Jurkat, Clone E6-1 (cell line): Measurements from ENCODE around the gene AGPAT3. TPM values are rescaled to one million over a fixed set of nuclear protein-coding genes. Genes with fewer than 3 reads are reported as not detected.
"Not testable (repeated sequence)": the region's sequence is repeated elsewhere in the genome, so short reads cannot be mapped to it uniquely, and the experiment has no call there.

Experiments used
- DNase-seq: peaks from one replicate; pipeline ENCODE4 v3.0.0-alpha.2; 2011; ENCODE audit warnings: low read depth, low spot score
- H3K4me3 ChIP-seq: 2 replicates; pipeline ENCODE4 v1.5.1; 2011; ENCODE audit warnings: mild to moderate bottlenecking, low read length, control low read depth, moderate library complexity
- polyA plus RNA-seq: library from polyadenylated mRNA; unstranded; fragments of >200 nt; gene quantifications from one replicate; pipeline ENCODE4 v1.2.1, GENCODE V29; 2012; ENCODE audit warnings: missing spikeins; ENCODE audit not compliant: insufficient read length, insufficient read depth

AGPAT3 gene, protein sequence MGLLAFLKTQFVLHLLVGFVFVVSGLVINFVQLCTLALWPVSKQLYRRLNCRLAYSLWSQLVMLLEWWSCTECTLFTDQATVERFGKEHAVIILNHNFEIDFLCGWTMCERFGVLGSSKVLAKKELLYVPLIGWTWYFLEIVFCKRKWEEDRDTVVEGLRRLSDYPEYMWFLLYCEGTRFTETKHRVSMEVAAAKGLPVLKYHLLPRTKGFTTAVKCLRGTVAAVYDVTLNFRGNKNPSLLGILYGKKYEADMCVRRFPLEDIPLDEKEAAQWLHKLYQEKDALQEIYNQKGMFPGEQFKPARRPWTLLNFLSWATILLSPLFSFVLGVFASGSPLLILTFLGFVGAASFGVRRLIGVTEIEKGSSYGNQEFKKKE
- 22.0 TPM for polyA plus RNA-seq

DNA sequence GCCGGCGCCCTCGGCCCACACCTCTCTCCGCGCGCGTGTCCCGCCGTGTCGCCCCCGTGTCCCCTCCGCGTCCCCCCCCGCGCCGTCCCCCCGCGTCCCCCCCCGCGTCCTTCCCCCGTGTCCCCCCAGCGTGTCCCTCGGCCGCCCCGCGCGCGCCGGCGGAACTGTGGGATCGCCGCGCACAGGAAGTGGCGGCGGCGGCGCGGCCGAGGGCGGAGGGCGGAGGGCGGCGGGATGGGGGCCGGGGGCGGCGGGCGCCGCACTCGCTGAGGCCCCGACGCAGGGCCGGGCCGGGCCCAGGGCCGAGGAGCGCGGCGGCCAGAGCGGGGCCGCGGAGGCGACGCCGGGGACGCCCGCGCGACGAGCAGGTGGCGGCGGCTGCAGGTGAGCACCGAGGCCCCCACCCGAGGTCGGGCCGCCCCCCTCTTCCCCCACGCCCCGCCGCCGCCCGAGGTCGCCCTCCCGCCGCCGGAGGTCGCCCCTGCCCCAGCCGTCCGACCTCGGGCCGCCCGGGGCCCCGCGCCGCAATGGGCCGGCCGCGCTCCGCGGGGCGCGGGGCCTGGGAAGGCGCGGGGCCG is at the start of gene AGPAT3:
Gene AGPAT3, plus strand, starts transcription at position 262 of the 578 bp plus-strand sequence. CDS start 94,459 bp downstream, outside the sequence.
- DNase-seq = no peak
- peak within 1 kb of the TSS; percentile 38 for H3K4me3 ChIP-seq

DNA sequence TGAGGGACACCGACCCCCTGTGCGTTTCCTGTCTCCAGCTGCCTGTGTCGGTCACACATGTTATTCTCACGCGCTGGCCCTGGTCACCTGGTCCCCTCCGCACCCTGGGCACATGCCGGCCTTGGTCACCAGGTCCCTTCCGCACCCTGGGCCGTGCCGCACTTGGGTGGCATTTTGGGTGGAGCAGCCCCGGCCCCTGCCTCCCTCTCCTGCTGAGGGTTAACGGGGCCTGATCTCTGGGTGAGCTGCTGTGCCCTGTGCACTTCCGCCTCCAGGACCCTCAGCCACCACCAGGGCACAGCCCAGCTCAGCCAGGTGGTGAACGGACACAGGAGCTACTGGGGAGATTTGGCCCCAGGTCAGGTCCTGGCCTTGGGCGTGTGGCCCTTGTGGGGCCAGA is 49.0 kb upstream of the AGPAT3 start:
- H3K4me3 ChIP-seq = no peak overlapping the region
- no peak for DNase-seq

DNA sequence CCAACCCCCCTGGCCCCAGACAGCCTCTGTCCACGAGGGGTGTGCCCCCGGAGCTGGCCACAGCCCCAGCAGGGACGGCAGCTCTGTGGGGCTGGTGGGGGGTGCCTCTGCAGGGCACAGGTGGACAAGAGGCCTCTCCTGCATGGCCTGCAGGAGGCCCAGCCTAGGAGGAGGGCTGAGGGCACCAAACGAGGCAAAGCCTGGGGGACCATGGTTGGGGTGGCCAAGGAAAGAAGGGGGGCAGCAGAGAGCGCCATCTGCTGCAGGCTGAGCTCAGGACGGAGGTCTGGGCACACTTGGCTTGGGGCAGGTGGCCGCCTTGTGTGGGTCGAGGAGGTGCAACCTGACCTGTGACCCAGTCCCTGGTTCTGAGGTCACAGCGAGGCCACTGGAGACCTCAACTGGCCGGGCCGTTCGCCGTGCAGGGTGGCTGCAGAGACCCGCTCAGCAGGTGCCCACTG is 48.4 kb upstream of the AGPAT3 start:
- DNase-seq = no peak
- H3K4me3 ChIP-seq = no peak overlapping the region

DNA sequence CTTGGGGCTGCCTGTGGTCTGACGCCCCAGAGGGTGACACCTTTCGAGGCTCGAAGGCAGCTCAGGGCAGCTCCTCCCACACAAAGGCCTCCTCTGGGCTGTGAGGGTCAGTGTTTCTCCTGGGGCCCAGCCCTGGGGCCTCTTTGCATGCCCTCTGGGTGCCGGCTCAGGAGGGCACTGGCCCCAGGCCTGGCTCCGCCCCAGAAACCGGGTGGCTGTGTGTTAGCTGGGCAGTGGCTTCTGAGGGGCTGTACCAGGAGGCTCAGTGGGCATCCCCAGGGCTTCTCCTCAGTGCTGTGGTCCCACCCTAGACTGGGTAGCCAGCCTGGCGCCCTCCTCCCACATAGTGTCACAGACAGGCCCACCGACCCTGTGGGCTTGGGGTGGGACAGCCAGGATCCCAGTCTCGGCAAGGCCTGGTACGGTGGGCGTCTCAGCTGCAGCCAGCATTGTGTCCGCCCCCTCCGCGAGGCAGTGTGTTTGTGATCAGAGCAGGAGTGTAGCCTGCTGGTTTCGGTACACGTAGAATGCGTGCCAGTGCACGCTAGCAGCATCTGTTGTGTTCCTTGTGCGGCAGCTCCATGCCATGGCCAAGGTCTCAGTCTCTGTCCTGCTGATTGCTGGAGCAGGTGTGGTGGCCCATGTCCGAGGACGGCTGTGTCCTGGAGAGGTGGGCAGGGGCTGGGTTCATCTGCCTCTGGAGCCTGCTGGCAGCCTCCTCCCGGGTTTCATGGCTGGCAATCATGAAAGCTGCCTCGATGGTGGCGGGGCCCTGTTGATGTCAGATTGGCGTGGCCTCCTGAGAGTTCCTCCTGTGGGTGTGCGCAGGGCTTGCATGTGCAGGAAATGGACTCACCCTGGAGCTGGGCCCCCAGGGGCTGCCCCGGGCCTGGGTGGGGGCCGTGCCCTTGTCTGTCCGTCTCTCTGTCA is 47.6 kb upstream of the AGPAT3 start:
- no peak for DNase-seq
- H3K4me3 ChIP-seq = no peak overlapping the region

DNA sequence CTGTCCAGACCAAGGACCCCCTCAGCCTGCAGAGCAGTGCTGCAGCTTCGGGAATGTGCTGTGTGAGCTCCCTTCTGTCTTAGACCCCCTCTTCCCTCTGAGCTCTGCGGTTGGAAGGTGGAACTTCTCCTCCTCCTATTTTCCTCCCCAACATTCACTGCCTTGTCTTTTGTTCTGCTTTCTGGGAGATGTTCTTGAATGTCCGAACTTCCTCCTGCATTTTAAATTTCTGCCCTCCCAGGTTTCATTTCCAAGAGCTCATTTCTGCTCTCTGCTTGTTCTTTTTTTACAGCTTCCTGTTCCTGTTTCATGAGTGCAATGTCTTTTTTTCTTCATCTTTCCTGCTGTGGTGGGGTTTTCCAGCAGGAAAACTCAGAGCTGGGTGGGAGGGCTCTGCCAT is 46.3 kb upstream of the AGPAT3 start:
- no peak overlapping the region for H3K4me3 ChIP-seq
- no peak for DNase-seq

DNA sequence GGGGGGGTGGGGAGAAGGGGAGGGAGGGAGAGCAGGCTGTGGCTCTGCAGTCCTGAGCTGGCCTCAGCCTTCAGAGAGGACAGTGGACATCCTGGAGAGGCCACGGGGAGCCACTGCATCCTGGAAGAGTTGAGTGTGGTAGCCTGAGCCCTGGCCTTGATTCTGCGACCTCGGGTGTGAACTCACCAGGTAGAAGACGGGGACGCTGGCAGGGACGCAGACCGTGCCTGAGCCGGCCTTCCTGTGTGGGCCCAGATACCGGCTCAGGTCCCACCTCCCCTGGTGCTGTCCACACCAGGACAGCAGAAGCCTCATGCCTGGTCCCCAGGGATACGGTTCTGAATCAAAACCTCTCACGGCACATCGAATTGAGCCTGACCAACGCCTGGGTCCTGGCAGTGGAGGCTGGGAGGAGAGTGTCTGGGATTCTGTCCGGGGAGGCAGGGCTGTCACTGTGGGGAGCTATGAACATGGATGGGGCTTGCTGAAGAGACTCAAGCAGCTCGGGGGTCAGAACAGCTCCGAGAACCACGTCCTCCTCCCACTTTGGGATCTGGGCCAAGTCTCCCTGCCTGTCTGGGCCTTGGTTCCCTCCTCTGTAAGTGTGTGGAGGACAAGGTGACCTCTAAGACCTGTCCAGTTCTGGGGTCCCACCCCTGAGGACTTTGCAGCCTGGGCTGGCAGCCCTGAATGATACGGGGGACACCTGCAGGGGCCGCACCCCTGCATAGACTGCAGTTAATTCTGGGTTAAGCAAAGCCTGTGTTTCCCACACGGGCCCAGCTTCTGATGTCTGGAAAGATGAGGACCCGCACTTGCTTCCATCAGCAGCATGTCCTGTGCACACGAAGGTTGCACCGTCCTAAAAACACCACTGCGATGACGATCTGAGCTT is 45.3 kb upstream of the AGPAT3 start:
- DNase-seq = no peak
- no peak overlapping the region for H3K4me3 ChIP-seq

DNA sequence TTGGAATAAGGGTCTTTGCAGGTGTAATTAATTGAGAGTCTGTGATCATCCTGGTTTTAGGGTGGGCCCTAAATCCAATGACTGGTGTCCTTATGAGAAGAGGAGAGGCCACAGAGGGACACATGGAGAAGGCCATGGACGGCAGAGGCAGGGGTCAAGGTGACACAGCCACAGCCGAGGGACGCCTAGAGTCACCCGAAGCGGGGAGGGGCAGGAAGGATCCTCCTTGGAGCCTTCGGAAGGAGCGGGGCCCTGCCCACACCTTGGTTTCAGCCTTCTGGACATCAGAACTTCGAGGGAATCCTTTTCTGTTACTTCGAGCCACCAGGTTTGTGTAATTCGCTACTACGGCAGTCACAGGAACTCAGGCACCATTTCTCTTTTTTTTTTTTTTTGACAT is 44.6 kb upstream of the AGPAT3 start:
- no peak for DNase-seq
- no peak overlapping the region for H3K4me3 ChIP-seq

DNA sequence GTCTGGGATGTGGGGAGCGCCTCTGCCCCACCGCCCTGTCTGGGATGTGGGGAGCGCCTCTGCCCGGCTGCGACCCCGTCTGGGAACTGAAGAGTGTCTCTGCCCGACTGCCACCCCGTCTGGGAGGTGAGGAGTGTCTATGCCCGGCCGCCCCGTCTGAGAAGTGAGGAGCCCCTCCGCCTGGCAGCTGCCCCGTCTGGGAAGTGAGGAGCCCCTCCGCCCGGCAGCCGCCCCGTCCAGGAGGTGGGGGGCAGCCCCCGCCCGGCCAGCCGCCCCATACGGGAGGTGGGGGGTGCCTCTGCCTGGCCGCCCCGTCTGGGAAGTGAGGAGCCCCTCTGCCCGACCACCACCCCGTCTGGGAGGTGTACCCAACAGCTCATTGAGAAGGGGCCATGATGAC is 42.9 kb upstream of the AGPAT3 start:
- DNase-seq, H3K4me3 ChIP-seq: not testable (repeated sequence)

DNA sequence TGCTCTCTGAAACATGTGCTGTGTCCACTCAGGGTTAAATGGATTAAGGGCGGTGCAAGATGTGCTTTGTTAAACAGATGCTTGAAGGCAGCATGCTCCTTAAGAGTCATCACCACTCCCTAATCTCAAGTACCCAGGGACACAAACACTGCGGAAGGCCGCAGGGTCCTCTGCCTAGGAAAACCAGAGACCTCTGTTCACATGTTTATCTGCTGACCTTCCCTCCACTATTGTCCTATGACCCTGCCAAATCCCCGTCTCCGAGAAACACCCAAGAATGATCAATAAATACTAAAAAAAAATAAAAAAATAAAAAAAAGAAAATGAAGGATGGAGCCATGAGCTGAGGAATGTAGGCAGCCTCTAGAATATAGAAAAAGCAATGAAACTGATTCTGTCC is 42.3 kb upstream of the AGPAT3 start:
- not testable (repeated sequence) for H3K4me3 ChIP-seq, DNase-seq

DNA sequence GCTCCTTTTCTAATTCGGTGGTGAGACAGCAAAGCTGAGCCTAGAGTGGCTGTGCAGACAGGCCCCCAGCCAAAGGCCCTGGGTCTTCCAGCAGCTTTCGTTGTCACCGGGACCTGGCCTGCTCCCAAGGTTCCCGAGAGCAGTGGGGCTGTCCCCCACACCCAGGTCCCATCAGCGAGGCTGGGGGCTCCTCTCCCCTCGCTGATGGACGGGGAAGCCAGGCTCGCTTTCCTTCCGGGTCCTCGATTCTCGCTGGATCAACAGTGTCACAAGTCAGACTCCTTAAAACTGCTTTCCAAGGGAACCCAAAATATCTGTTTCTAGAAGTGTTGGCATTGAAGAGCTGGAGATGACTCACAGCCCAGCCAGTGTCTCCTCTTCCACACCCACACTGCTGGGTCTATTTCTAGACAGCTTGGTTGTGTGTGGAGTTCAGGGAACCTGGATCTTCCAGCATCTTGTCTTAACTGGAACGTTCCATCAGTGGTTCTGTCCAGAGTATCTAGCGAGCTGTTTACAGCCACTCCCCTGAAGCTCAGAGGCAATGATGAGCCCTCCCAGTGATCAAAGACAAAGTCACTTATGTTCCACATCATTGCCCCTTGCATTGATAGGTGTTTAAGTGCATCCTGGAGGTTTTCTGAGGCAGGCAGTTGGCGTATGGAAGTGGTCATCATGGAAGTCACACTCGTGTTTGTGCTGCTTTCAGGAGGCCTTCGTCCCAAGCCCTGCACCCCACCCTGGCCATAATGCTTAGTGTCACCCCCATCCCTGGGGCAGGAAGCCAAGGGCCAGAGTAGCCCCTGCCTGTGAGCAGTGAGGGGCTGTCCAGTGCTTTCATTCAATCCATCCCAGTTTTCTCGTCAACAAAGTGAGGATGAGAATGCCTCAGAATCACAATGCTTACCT is 40.4 kb upstream of the AGPAT3 start:
- H3K4me3 ChIP-seq = no peak overlapping the region
- no peak for DNase-seq

DNA sequence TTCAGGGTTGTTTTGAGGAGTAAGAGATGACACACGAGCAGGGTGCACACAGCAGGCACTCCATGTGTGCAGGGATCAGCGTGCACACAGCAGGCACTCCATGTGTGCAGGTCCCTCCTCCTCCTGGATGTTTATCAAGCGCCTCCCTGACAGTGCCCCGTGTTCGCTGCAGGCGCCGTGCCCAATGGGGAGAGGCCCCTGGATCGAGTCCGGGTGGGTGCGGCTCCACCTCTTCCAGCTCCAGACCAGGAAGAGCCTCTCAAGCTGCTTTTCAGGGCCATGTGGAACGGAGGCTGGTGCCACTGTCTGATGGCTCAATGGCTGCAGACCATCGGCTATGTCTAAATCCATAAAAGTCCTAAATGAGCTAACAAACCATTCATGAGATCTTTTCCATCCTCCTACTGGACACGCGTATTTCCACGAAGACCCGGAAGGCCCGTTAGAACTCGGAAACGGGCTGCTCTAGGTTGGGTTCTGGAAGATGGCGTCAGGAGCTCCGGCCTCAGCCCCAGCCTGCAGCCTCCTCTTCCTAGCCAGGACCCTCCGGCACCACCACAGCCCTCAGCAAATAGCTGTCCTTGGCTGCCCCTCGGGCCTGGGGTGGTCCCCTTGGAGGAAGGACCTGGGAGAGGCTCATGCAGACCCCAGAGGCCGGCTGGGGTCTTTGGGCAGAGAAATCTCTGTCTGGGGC is 39.6 kb upstream of the AGPAT3 start:
- no peak for DNase-seq
- H3K4me3 ChIP-seq = no peak overlapping the region

DNA sequence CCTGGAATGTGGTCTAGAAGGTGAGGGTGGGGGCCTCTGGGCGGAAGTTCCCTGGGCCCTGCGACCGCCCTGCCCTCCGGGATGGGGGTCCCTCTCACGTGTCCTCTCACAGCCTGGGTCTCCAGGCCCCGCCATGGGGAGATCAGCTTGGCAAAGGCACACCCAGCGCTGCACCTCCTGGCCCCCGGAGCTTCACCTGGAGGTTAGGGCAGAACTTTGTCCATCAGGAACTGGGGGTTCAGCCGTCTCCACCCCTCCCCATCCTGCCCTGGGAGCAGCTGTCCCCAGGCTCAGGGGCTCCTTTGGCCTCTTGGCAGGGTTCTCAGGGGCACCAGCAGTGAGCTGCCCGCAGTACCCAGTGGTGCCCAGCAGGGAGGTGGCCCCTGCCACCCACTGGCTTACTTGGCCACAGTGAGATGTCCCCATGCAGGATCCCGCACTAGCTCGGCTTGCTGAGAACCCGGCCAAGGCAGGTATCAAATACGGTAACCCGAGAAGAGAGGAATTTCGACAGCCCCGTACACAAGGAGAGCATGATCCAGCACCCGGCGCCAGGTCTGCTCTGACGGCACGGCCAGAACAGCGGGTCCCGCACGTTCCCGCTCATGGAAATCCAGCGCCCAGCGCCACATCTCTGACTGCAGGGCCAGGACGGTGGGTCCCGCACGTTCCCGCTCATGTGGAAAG is 38.9 kb upstream of the AGPAT3 start:
- no peak overlapping the region for H3K4me3 ChIP-seq
- DNase-seq = no peak

DNA sequence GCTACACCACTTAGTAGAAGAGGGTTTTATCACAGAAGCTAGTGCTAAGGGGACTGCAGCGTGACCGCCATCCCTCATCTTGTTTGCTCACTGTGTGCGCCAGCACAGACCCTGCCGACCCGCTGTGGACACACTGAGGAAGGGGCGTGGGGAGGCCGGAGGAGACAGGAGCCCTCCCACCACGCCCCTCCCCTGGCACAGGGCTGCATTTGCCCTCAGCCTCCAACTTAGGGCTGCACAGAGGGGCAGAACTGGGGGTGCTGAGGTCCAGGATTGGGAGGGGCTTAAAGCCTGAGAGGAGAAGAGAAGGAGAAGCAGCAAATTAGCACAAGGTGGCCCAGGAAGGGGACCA is 38.4 kb upstream of the AGPAT3 start:
- no peak for DNase-seq
- H3K4me3 ChIP-seq = no peak overlapping the region

DNA sequence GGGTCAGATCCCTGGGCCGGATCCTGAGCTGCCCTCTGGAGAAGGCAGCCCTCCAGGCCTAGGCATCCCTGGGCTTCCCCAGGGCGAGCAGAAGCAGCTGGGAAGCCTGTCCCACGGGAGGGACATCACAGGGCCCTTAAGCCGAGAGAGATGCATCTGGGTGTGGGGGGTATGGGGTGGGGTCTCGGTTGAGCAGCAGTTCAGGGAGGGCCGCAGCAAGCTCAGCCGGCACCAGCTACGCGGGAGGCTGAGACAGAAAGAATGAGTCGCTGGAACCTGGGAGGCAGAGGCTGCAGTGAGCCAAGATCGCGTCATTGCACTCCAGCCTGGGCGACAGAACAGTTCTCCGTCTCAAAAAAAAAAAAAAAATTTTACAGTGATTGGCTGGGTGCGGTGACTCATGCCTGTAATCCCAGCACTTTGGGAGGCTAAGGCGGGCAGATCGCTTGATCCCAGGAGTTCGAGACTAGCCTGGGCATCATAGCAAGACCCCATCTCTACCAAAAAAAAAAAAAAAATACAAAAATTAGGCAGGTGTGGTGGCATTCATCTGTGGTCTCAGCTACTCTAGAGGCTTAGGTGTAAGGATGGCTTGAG is 37.9 kb upstream of the AGPAT3 start:
- no peak for DNase-seq
- no peak overlapping the region for H3K4me3 ChIP-seq

DNA sequence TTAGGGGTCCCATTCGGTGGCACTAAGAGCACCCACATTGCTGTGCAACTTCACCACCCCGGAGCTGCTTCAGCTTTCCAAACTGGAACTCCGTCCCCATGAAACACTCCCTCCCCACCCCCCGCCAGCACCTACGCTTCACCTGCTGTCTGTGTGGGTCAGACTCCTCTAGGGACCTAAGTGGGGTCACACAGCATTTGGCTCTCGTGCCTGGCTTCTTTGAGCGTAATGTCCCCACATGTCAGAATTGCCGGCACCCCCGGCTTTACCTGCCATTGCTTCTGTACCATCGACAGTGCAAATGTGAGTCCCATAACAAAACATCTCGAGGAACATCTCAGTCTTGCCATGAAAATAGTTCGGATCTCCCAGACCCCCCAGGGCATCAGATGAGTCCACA is 35.9 kb upstream of the AGPAT3 start:
- no peak overlapping the region for H3K4me3 ChIP-seq
- DNase-seq = no peak

DNA sequence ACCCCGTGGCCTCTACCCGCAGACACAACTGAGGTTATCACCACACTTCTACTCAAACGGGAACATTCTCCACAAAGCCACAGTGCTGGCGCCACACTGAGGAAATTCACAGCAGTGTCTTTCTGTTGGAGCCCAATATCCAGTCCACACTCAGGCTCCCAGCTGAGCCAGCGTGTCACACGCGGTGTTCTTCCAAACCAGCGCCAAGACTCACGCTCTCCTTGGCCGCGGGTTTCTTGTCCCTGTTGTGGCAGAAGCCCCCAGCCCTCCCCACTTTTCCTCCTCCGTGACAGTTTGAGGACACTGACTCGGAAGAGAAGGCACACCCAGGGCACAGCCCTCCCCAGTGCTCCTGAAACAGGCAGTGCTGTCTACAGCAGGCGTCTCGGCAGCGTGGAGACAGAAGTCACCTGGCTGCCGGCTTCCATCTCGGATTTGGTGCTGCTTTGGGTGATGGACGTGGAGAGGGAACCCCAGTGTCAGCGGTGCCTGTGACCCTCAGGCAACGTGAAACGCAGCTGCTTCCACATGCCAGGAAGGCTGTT is 35.4 kb upstream of the AGPAT3 start:
- no peak for DNase-seq
- no peak overlapping the region for H3K4me3 ChIP-seq
